Activated T-cell treated with anti-CD3 and anti-CD28 coated beads for 24 hours (primary cell): ENCODE measurements around the gene ARL8B.
"Not testable (repeated sequence)": the region's sequence is repeated elsewhere in the genome, so short reads cannot be mapped to it uniquely, and the experiment has no call there.

Source experiments
- DNase-seq: peaks from one replicate; pipeline ENCODE4 v3.0.0-alpha.2; 2020; ENCODE audit warnings: low read depth

ARL8B gene

DNA sequence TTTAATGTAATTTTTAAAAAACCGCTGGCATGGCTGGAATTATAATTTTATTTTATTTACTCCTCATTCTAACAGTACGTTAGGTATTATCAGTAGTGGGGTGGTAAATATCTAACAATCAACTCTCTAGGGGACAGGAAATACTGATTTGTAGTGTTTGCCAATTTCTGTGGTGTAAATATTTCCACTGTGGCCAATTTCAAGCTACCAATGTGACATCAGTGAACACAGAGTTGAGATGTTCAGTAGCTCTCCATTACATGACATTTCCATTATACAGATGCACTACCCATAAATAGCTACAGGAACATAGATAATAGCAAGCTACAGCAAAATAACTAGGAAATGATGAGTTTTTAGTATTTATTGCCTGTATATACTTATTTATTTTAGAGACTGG, 10.0 kb upstream of the ARL8B start:
- no peak for DNase-seq

DNA sequence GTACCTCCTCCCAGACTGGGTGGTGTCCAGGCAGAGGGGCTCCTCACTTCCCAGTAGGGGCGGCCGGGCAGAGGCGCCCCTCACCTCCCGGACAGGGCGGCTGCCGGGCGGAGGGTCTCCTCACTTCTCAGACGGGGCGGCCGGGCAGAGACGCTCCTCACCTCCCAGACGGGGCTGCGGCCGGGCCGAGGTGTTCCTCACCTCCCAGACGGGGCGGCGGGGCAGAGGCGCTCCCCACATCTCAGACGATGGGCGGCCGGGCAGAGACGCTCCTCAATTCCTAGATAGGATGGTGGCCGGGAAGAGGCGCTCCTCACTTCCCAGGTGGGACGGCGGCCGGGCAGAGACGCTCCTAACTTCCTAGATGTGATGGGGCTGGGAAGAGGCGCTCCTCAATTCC, 8.4 kb upstream of the ARL8B start:
- DNase-seq = not testable (repeated sequence)

DNA sequence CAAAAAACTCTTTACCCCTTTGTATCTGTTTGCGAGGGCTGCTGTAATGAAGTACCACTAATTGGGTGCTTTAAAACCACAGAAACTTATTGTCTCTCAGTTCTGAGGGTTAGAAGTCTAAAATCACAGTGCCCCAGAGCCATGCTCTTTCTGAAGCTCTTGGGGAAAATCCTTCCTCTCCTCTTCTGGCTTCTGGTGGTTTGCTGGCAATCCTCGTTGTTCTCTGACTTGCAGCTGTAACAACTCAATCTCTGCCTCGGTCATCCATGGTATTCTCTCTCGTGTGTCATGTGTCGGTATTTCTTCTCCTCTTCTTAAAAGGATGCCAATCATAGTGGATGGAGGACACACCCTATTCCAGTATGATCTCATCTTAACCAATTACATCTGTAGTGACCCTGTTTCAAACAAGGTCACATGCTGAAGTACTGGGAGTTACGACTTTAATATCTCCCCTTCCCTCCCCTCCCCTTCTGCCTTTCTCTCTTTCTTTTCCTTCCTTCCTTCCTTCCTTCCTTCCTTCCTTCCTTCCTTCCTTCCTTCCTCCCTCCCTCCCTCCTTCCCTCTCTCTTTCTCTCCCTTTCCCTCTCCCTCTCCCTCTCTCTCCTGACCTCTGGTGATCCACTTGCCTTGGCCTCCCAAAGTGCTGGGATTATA, 6.5 kb upstream of the ARL8B start:
- DNase-seq = no peak

- DNase-seq = no peak
Observed at GRCh38 chr3:5116538-5116937, 5.6 kb upstream of the ARL8B start.

DNA sequence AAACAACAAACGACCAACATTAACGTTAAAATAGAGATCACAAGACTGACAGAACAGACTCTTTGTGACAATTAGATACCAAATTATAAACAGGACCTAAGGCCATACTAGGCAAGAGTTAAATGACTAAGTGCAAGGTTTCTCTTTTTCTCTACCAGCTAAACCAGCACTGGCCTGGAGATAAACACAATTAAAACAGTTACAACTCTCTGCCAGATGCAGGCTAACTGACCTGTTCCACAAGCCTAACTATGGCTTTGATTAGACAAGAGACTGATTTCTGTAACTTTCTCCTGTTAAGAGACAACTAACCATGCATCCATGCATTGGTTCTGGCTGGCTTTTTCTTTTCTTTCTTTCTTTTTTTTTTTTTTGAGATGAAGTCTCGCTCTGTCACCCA, 1.6 kb upstream of the ARL8B start:
- no peak for DNase-seq

DNA sequence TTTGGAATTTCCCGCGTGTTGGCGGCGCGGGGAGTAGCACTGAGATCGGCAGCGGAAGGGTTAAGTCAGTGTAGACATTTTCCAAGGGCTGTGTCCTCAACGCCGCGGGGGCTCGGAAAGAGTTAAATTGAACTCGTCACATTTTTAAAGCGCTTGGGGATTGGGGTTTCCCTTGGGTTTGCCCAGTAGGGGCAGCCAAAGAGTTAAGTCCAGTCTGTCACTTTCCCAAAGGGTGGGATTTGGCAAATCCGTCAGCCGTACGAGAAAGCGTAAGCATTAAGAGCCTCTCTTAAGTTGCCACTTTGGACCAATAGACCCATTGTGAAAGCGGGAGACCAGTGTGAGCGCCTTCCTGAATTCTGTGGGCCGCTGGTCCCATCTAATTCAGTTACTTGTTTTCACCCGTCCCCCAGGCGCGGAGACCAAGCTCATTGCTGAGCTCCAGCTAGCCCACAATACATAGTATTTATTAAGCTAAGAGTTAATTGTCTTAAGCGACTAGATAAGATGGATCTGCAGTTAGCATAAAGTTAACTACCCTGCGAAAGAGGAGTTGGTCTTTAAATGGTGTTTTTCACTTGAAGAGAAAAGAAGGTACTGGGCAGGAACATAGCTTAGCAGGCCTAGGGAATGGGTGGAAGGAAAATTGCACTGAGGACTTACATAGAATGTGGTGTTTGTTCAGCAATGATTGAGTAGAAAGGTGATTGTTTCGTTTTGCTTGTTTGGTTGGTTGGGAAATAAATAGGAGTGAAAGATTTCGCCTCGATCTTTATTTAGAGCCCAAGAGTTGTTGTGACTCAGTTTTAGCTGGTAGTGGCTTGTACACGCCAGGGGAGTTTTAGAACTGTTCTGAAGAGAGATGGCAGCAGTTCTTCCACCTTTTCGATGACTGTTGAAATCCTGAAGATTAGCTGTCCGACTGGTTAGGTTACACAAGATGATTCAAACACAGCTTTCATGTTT, 932 bp downstream of the ARL8B start:
- peak; percentile 7 for DNase-seq

- DNase-seq = no peak
Observed at GRCh38 chr3:5123937-5124336, 1.8 kb downstream of the ARL8B start.

- DNase-seq = no peak
Observed at GRCh38 chr3:5126586-5126985, 4.5 kb downstream of the ARL8B start.

DNA sequence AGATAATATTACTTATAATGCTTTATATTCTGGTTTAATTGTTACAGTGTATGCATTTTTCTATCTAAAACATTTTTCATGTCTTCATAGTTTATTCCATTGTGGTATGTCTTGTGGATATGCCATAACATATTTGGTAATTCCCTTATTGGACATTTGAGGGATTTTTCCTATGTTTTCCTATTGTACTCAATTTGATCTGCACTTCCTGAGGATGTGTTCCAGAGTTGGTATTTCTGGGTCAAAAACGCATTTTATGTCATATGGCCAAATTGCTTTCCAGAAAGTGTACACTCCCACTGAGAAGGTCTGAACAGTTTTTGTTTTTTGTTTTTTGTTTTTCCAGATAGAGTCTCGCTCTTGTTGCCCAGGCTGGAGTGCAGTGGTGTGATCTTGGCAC, 6.8 kb downstream of the ARL8B start:
- no peak for DNase-seq

GRCh38 chr3:5133239-5134018, 11.3 kb downstream of the ARL8B start:
- no peak for DNase-seq

GRCh38 chr3:5134019-5134391, 11.9 kb downstream of the ARL8B start:
- DNase-seq = no peak

DNA sequence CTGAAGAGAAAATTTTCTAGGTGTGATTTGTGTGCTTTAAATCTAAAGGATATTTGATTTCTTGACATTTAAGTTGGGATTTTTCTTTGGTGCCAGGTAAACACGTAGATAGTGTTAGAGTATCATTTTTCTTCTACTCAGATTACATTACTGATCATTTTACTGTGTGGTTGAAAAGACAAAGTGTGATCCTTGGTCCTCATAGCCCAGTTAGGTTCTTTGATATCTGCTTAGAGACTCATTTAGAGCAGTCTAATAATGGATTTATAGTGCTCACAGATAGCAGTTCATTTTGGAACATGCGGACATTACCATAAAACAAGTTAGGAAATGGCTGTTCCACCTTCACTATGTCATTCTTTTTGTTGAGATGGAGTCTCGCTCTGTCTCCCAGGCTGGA, 12.4 kb downstream of the ARL8B start:
- DNase-seq = no peak

- peak; percentile 19 for DNase-seq
Observed at GRCh38 chr3:5136211-5136918, 14.3 kb downstream of the ARL8B start.

GRCh38 chr3:5136919-5137429, 14.9 kb downstream of the ARL8B start:
- no peak for DNase-seq

DNA sequence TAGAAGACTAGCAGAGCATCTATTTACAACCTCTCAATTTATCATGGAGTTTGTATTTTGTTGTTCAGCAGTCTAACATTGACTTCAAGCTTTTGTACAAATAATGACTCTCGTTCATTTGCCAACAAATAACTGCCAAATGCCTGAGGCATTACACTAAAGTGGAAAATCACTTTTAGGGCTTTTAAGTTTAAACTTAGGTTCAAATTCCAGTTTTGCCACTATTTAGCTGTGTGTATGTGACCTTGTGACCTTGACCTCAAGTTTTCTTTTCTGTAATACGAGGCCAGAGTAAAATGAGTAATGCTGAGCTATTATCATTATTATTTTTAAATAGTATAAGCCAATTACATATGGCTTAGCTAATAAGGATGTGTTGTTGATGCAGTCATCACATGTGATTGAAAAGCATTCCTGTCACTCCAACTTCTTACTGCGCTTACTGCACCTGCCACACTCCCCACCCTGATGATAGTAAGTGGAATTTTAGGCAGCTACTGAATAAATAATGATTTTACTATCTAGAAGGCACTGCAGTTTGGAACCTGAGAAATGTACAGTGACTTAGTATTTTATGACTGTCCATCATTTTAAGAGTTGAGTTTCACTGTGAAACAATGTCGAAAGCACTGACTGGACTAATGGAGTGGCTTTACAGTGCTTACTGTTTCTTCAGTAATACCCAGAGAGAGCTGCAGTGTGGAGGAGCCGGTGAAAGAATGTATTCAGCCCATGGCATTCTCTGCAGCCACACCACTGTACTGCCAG, 16.3 kb downstream of the ARL8B start:
- no peak for DNase-seq

DNA sequence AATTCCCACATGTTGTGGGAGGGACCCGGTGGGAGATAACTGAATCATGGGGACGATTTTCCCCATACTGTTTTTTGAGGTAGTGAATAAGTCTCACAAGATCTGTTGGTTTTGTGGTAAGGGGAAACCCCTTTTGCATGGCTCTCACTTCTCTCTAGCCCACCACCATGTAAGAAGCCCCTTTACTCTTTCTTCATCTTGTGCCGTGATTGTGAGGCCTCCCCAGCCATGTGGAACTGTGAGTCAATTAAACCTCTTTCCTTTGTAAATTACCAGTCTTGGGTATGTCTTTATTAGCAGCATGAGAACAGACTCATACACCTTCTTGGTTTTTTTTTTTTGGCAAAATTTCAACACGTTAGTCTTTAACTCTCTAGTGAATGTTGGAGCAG, 18.1 kb downstream of the ARL8B start:
- DNase-seq = no peak

DNA sequence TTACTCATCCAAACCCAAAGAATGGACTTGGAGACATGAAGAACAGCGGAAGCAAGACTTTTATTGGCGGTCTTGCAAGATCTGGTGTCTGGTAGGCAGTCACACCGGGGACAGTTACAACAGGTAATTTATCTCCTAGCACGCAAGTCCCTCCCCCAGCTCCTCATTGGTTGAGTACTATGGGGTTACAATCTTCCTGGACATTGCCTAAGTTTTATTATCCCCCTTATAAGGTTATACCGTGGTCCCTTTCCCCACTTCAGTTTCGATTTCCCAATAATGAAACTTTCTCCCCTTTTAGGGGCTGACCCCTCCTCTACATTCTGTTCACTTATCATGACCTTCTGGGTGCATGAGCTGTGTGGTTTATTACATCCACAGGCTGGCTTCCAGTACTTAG, 18.7 kb downstream of the ARL8B start:
- DNase-seq = no peak

DNA sequence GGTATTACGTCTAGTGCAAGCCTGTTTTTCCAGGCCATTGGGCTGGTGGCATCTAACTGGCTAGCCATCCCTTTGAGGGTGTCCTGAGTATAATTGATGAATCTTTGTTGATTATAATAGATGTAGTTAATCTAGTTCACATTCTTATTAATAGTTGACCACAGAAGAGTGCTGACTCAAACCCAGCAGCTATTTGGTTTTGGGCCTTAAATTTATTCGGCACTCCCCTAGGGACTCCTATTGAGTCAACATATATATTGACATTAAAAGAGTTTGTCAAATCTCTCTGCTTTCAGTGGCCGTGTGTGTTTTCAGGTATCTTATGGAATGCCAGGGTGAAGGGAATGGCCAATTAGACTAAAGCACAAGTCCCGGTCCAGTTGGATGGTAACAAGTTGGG, 19.7 kb downstream of the ARL8B start:
- DNase-seq = no peak

- no peak for DNase-seq
Observed at GRCh38 chr3:5143464-5143863, 21.4 kb downstream of the ARL8B start.

DNA sequence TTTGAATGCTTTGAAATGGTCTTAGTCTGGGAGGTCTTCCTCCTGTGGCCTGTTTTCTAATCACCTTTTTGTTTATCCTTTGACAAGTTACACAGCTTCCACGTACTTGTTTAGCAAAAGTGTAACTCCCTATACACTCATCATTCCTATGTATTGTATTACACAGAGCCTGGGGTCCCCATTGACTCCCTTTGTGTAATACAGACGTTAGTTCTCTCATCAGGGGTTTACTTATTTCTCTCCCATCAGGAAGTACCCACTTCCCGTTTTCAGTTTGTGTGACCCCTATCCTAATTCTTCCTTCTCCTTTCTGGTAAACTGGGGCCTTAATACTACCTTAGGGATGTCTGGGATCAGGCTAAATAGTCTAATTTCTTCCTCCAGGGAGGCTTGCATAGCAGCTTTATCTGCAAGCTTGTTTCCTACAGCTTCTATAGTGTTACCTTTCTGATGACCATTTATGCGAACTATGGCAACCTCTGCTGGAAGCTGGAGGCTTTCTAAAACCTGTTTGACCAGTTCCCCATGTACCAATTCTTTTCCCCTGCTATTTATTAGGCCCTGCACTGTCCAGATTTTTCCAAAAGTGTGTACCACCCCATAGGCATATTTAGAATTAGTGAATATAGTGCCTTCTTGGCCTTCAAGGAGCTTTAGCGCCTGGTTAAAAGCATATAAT, 22.4 kb downstream of the ARL8B start:
- DNase-seq = no peak

- no peak for DNase-seq
Observed at GRCh38 chr3:5145120-5145519, 23.0 kb downstream of the ARL8B start.
